Germinal center (tissue), 1 donor: Measurements from ENCODE around the gene ABHD3.
"Not testable (repeated sequence)": the region's sequence is repeated elsewhere in the genome, so short reads cannot be mapped to it uniquely, and the experiment has no call there.

ENCODE experiments used
- DNase-seq: peaks from one replicate; pipeline ENCODE4 v3.0.0; 2012; ENCODE audit warnings: mixed read lengths, low spot score

Gene ABHD3

GRCh38 chr18:21650311-21650710 lies 54.3 kb downstream of the ABHD3 start:
- DNase-seq: no peak

- not testable (repeated sequence) for DNase-seq
These were observed 64.2 kb downstream of the ABHD3 start for GRCh38 chr18:21640375-21640774.

- DNase-seq: no peak
These were observed 65.8 kb downstream of the ABHD3 start for GRCh38 chr18:21638822-21639221.

GRCh38 chr18:21636769-21637168 lies 67.8 kb downstream of the ABHD3 start:
- DNase-seq: no peak

- no peak for DNase-seq
These were observed 69.9 kb downstream of the ABHD3 start for GRCh38 chr18:21634588-21635199.

GRCh38 chr18:21632393-21632792 lies 72.2 kb downstream of the ABHD3 start:
- DNase-seq: no peak

- DNase-seq: peak; percentile 7
These were observed 75.3 kb downstream of the ABHD3 start for GRCh38 chr18:21629089-21629832.

- not testable (repeated sequence) for DNase-seq
These were observed 82.9 kb downstream of the ABHD3 start for GRCh38 chr18:21621640-21622039.

- DNase-seq: peak; percentile 91
These were observed 92.2 kb downstream of the ABHD3 start, which contains the start of gene SNRPD1 for GRCh38 chr18:21612125-21613039. Gene SNRPD1, plus strand, starts transcription at chr18:21612314. Its CDS starts 116 bp downstream, at chr18:21612430.

GRCh38 chr18:21611401-21612124 lies 93.0 kb downstream of the ABHD3 start:
- DNase-seq: not testable (repeated sequence)

GRCh38 chr18:21605213-21605612 lies 99.4 kb downstream of the ABHD3 start:
- no peak for DNase-seq

- no peak for DNase-seq
These were observed 99.9 kb downstream of the ABHD3 start for GRCh38 chr18:21604671-21605070.

GRCh38 chr18:21602299-21602587 lies 102.3 kb downstream of the ABHD3 start:
- DNase-seq: peak; percentile 24
